ENCODE results near the gene DGKZ.
"Not testable (repeated sequence)": the region's sequence is repeated elsewhere in the genome, so short reads cannot be mapped to it uniquely, and the experiment has no call there.

Gene DGKZ, protein sequence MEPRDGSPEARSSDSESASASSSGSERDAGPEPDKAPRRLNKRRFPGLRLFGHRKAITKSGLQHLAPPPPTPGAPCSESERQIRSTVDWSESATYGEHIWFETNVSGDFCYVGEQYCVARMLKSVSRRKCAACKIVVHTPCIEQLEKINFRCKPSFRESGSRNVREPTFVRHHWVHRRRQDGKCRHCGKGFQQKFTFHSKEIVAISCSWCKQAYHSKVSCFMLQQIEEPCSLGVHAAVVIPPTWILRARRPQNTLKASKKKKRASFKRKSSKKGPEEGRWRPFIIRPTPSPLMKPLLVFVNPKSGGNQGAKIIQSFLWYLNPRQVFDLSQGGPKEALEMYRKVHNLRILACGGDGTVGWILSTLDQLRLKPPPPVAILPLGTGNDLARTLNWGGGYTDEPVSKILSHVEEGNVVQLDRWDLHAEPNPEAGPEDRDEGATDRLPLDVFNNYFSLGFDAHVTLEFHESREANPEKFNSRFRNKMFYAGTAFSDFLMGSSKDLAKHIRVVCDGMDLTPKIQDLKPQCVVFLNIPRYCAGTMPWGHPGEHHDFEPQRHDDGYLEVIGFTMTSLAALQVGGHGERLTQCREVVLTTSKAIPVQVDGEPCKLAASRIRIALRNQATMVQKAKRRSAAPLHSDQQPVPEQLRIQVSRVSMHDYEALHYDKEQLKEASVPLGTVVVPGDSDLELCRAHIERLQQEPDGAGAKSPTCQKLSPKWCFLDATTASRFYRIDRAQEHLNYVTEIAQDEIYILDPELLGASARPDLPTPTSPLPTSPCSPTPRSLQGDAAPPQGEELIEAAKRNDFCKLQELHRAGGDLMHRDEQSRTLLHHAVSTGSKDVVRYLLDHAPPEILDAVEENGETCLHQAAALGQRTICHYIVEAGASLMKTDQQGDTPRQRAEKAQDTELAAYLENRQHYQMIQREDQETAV

DNA sequence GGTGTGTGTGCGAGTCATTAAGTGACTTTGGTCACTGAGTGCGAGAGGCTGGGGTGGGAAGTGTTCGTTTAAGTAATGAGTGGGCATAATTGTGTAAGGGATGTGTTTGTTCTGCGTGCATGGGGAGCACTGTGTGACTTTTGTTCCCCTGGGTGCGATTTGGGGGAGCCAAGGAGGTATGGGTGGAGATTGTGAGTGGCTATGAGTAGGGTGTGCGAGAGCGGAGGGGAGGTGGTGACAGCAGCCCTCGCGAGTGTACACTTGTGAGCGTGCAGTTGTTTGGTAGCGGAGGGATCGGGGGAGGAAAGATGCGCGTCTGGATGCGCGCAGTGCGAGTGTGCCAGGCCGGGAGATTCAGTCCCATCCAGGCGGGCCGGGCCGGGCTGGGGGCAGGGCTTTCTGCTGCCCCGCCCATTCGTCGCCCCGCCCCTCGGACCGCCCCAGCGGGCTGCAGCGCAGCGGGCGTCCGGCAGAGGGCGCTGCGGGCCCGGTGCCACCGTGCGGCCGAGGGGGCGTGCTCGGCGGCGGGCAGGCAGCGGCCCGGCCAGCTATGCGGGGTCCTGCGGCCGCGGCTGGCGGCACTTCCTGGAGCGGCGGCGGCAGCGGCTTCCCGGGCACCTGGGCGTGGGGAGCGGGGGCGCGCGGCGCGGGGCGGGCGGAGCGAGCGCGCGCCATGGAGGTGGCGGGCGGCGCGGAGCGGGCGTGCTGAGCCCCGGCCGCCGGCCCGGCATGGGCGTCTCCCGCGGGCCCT is at the start of gene DGKZ:
Gene DGKZ (plus strand): TSS at position 578 of the 751 bp plus-strand sequence. CDS start 197 bp downstream, outside the sequence.
- no peak for DNase-seq

DNA sequence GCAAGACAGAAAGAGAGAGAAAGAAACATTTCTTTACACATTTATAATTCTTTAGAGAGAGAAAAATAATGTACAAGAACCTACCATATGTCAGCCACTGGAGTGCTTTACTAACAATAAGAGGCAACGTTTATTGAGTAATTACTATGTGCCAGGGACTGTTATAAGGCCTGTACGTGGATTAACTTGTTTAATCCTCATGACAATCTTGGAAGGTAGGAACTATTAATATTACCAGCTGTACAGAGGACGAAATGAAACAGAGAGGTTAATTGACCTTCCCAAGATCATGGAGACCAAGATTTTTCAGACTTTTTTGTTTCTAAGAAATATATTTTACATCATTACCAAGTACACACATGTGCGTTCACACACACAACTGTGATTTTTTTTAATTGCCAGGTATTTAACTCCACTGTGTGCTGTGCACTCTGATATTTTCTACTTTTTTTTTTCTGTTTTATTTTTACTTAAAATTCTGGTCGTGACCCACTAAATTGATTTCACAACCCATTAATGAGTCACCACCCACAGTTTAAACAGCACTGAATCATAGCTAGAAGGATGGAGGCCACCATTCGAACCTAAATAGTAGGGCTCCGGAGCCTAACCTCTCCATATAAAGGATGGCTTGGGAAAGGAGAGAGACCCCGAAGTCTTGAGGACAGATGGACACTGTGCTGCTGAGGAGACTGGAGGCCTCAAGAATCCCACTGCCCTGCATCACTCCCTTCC is 48.4 kb upstream of the DGKZ start:
- DNase-seq, result no peak

DNA sequence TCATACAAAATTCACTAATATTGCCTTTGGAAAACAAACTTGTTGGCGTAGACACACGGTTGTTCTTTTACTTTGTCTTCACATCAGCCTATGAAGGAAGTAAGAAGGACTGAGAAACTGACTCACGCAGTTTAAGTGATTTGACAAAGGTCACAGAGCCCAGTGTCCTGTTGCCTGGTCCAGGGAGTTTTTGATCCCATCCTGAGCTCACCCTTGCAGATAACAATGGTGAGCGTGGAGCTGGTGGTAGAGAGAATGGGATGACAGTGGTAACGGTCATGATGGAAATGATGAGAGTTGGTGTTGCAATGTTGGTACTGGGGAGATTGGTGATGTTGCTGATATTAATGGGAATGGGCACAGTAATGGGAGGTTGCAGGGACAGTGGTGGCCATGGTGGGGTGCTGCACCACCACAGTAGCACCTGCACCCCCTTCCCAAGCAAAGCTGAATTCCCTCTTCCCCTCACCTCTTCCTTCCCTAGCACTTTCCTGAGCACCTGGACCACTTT is 47.8 kb upstream of the DGKZ start:
- no peak for DNase-seq

DNA sequence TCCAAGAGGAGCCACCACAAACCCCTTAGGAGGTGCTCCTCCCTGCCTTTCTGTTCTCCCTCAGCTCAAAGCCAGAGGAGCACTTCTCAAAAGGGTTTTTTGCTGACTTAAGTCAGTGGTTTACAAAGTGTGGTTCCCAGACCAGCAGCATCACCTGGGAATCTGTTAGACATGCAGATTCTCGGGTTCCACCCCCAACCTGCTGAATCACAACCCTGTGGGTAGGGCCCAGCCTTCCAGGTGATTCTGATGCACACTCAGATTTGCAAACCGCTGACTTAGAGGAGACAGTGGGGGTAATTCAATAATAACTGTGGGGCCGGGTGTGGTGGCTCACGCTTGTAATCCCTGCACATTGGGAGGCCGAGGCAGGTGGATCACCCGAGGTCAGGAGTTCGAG is 47.0 kb upstream of the DGKZ start:
- no peak for DNase-seq

DNA sequence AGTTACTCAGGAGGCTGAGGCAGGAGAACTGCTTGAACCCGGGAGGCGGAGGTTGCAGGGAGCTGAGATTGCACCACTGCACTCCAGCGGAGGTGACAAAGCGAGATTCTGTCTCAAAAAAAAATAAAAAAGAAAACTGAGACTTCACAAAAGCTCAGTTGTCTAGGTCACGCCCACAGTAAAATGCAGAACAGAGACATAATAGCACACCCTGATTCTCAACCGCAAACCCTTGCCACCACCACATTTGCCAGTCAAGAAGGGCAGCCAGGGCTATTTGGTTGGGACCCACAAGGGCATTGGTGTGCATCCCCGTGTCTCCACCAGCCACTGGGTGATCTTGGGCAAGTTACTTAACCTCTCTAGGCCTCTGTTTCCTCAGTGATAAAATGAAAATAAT is 44.4 kb upstream of the DGKZ start:
- no peak for DNase-seq

DNA sequence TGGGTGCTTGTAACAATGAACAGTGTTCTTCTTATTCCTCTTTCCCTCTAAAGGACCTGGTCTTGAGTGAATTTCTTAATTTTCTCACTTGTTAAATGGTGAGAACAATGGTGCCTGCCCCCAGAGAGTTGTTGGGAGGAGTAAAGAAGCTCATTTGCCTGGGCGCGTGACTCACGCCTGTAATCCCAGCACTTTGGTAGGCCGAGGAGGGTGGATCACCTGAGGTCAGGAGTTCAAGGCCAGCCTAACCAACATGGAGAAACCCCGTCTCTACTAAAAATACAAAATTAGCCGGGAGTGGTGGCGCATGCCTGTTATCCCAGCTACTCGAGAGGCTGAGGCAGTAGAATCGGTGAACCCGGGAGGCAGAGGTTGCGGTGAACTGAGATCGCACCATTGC is 43.2 kb upstream of the DGKZ start:
- not testable (repeated sequence) for DNase-seq

DNA sequence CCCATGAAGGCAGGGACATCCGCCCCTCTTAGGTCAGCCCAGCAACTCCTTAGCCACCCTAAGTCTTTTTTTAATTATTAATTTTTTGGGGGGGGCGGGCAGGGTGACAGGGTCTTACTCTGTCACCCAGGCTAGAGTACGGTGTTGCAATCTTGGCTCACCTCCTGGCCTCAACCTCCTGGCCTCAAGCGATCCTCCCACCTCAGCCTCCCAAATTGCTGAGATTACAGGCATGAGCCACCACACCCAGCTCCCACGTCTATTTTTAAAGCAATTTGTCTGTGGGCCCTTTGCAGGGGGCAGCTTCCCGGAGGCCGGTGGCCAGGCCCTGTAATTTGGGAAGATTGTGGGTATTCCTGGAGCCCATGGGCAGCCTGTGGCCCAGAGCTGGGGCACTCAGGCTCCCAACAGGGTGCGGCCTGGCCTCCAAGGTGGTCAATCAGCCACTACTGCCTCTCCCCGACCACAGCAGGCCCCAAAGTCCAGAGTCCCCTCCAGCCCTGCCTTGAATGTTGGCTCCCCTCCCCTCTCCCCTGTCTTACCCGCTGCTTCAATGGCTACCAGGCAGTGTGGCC is 42.6 kb upstream of the DGKZ start:
- DNase-seq, result no peak

DNA sequence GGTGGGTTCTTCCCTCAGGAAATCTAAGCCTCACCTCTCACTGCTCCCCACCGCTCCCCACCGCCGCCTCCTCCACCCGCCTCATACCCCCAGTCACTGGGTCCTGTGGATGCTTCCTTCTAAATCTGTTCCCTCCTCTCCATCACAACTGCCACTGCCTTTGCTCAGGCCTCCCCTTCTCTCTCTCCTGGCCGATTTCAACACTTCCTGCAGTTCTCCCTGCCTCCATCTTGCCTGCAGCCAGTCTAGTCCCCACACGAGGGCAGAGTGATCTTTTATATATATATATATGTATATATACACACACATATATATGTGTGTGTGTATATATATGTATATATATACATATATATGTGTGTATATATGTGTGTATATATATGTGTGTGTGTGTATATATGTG is 42.0 kb upstream of the DGKZ start:
- no peak for DNase-seq

DNA sequence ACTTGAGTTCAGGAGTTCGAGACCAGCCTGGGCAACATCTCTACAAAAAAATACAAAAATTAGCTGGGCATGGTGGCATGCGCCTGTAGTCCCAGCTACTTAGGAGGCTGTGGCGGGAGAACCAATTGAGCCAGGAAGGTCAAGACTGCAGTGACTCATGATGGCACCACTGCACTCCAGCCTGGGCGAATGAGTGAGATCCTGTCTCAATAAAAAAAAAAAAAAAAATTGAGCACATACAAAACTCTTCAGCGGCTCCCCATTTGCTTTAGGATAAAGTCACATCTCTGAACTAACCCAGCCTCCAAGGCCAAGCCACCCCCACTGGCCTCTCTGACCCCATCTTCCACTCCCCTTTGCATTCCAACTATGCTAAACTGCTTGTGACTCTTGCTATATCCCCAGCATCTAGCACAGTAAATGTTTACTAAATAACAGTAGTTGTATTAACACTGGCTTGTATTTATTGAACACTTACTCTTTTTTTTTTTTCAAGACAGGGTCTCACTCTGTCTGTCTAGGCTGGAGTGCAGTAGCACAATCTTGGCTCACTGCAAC is 40.9 kb upstream of the DGKZ start:
- no peak for DNase-seq

DNA sequence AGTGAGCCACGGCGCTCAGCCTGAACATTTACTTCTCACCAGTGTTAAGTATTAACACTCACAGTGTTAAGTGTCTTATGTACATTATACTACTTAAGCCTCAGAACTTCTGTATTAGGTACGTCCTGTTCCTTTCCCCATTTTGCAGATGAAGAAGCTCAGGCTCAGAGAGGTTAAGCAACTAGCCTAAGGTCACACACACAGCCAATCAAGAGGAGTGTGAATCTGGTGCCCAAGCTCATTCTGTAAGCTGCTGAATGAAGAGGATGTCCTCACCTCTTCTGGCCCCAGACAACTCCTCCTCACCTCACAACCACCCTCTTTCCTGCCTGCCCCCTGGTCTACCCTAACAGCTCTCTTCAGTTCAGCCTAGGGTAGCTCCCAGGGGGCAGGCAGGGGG is 39.9 kb upstream of the DGKZ start:
- DNase-seq, result no peak

DNA sequence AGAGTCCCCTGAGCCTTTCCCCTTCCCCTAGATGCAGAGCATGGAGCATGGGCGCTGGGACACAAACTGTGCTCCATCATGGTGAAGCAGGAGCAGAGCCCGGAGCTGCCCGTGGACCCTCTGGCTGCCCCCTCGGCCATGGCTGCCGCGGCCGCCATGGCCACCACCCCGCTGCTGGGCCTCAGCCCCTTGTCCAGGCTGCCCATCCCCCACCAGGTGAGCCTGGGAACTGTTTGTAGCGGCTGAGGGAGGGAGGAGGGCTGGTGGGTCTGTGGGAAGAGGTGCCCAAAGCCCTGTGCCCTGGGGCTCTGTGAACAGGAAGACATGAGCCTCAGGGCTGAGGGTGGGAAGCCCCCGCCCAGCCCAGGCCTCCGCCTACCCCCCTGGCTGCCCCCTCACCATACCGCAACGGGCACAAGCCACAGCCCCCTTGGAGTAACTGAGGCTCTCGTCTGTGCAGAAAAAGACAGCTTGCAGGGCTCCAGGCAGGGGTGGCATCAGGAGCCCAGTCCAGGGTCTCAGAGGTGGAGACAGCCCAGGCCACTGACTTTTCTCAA is 39.4 kb upstream of the DGKZ start:
- DNase-seq, result no peak

DNA sequence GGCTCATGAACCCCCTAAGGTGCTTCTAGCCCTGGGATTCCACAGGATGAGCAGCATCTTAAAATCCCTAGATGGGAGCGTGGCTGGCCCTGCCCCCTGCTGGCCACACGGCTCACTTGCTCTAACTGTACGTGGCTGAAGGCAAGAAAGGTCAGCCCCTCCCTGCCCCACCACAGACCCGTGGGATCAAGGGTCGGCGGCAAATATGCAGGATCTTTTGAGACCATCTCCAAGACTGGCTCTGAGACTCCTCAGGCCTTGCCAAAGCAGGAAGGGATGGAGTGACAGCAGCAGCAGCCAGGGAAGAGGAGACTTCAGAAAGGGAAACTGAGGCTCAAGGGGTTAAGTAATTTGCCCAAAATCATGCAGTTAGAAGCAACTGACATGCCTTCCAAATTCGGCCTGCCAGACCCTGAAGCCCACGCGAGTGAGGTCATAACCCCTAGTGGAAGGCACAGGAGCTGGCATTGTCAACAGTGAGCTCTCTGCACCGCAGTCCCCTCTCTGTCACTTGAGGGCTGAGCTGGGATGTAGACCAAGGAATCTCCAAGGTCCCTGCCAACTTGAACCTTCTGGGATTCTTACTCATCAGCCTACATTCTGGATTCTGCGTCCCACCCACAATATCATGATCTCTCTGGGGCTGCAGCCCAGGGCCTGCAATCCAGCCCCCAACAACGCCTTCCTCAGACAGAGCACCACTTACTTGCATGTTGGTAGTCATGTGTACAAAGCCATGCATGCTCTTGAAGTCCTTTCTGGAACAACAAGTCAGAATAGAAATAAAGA is 38.4 kb upstream of the DGKZ start:
- DNase-seq, result no peak

DNA sequence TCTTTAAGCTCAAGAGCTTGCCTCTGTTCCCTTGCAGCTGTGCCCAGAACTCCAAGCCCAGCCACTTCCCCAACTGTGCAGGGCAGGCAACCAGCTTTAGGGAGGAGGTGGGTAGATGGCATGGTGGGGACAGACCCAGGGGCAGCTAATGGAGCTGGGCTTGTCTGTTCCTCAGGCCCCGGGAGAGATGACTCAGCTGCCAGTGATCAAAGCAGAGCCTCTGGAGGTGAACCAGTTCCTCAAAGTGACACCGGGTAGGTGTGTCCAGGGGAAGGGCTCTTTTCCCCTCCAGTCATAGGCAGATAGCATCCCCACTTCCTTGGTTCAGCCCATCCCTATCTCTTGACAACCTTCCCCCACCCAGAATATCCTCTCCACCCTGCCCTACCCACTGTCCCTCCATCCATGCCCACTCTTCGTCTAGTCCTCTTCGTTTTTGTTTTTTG is 37.4 kb upstream of the DGKZ start:
- DNase-seq, result no peak

DNA sequence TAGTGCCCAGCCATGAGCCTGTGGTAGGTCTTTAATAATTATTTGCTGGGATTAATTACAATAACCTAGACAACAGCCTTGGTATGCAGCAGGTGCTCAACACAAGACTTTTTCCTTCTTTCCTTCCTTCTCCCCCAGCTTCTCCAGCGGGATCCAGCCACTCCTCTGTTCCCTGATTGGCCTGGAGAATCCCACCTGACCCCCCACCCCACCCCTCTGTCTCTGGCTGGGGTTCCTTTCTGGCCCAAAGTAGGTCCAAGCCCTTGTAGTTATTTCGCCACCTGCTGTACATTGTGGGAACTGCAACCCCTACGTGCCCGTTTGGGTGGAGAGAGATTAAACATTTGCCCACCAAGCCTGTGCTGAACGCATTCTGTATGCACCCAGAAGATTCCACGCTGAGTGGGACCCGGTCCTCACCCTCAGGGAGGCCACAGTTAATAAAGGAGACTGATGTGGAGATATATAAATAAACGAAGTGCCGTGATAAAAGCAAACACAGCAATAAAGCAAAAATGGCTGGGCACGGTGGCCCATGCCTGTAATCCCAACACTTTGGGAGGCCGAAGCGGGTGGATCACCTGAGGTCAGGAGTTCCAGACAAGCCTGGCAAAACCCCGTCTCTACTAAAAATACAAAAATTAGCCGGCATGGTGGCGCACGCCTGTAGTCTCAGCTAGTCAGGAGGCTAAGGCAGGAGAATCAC is 32.1 kb upstream of the DGKZ start:
- no peak for DNase-seq

DNA sequence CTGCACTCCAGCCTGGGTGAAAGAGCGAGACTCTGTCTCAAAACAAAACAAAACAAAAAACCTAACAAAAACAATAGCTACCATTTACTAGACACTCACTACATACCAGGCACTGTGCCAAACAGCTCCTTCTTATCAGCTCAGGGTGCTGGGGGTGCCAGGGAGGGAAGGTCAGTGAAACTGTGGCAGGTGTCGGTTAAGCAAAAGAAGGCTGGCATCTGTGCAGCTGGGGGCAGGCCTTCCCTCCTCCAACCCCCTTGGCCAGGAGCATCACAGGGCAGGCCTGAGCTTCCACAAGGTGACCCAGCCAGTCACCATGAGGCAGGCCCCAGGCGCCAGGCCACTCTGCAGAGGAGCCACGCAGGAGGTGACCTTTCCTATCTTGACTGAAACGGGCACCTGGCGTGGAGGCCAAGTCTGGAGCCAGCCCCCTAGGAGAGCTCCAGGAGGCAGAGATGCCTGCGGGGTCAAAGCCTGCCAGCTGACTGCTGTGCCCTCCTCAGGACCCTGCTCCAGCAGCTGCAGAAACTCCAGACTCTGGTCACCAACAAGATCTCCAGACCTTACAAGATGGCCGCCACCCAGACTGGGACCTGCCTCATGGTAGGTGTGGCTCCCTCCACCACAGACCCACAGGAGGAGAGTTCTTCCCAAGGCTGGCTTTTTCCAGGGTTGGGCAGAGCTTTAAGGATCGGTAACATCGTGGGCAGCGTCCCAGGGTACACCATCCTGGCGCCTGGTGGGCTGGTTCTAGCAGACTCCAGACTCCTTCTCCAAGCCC is 31.3 kb upstream of the DGKZ start:
- no peak for DNase-seq

DNA sequence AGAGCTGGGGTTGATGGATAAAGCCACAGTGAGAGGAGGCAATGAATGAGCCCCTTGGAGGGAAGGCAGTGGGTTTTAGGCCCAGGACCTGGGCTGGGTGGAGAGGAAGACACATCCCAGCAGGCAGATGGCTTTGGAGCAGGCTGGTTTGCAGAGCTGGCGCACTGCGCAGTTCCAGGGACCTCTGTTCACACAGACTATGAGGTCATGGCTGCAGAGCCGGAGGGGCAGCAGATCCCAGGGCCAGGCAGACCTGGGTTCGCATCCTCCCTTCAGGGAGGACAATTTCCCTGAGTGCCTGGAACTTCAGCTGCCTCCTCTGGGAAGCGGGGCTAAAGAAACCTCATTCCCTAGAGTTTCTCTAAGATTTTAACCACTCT is 28.2 kb upstream of the DGKZ start:
- no peak for DNase-seq

DNA sequence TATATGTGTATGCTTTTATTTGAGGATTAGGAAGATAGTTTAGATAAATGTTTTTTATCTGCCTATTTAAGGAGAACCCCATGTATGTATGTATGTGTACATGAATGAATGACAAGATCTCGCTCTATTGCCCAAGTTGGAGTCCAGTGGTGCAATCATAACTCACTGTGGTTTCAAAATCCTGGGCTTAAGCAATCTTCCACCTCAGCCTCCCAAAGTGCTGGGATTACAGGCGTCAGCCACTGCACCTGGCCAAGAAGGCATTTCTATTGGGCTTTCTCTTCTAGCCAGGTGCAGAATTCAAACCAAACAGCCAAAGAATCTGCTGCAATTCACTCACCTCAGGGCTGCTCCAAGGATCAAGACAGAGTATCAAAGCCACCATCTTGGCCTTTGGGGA is 25.5 kb upstream of the DGKZ start:
- no peak for DNase-seq

DNA sequence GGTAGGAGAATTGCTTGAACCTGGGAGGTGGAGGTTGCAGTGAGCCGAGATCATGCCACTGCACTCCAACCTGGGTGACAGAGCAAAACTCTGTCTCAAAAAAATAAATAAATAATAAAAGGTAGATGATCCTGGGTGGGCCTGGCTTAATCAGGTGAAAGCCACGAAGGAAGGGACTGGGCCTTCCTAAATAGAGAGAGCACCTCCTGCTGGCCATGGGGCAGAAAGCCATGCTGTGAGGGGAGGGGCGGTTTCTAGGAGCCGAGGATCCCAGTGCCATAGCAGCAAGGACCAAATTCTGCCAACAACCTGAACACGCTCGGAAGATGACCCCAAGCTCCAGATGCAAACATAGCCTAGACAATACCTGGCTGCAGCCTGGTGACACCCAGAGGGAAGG is 24.5 kb upstream of the DGKZ start:
- DNase-seq, result no peak

Data from NCI-H1417 treated with DMSO at 0.1 percent for 48 hours (cell line).